ENCODE data around the gene PCLO.

The PCLO gene

DNA sequence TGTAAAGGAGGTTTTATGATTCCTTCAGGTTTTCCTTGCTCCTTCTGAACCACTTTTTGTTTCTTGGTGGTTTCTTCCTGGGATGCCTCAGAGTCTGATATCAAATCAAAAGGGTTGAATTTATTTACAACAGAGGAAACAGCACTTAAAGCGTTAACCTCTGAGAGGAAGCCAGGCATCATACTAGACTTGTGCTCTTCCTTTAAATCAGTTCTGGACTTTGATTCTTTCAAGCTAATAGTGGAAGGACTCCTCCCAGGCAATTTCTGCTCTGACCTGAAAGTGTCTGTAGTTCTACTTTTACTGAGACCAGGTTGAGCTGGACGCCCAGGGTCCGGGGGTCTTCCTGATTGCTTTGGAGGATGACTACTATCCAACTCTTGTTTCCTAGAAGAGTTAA, 6.7 kb downstream of the PCLO start:
- Mint-ChIP-seq H3K27me3 (peaks cover 3% of the 10 kb centered on the region), H3K4me3 (no peak overlapping the region), H3K9me3 (ENCODE audit: low read depth) (no peaks in the 10 kb centered on the region), H3K4me1 (ENCODE audit: low read depth) (no peaks in the 10 kb centered on the region), H3K27ac (no peak overlapping the region), H3K36me3 (no peaks in the 10 kb centered on the region)

DNA sequence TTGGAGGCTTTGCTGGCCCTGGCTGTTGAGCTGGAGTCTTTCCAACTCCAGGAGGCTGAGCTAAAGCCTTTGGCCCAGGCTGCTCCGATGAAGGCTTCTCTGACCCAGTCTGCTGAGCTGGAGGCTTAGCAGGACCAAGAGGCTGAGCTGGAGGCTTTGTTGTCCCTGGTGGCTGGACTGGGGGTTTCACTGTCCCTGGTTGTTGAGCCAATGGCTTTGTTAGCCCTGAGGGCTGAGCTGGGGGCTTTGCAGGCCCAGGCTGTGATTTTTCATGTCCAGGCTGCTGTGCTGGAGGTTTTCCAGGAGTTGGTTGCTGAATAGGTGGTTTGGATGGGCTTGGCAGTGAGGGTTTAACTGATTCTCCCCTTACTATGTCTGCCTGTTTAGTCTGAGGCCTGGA, 7.3 kb downstream of the PCLO start:
- H3K9me3 Mint-ChIP-seq (ENCODE audit: low read depth), result no peaks in the 10 kb centered on the region
- no peak overlapping the region for H3K27ac Mint-ChIP-seq
- H3K4me3 Mint-ChIP-seq, result no peak overlapping the region
- no peaks in the 10 kb centered on the region for H3K4me1 Mint-ChIP-seq (ENCODE audit: low read depth)
- no peaks in the 10 kb centered on the region for H3K36me3 Mint-ChIP-seq
- H3K27me3 Mint-ChIP-seq, result peaks cover 3% of the 10 kb centered on the region

GRCh38 chr7:83153419-83153818, 9.3 kb downstream of the PCLO start:
- Mint-ChIP-seq H3K36me3 (no peaks in the 10 kb centered on the region), H3K27me3 (no peaks in the 10 kb centered on the region), H3K9me3 (ENCODE audit: low read depth) (no peaks in the 10 kb centered on the region), H3K4me1 (ENCODE audit: low read depth) (no peaks in the 10 kb centered on the region), H3K27ac (no peak overlapping the region), H3K4me3 (no peak overlapping the region)

- Mint-ChIP-seq H3K36me3 (no peaks in the 10 kb centered on the region), H3K27ac (no peak overlapping the region), H3K4me3 (no peak overlapping the region), H3K9me3 (ENCODE audit: low read depth) (peaks cover 3% of the 10 kb centered on the region), H3K27me3 (no peaks in the 10 kb centered on the region), H3K4me1 (ENCODE audit: low read depth) (no peaks in the 10 kb centered on the region)
Observed at GRCh38 chr7:83150310-83150709, 12.4 kb downstream of the PCLO start.

GRCh38 chr7:83149466-83149865, 13.2 kb downstream of the PCLO start:
- no peaks in the 10 kb centered on the region for H3K36me3 Mint-ChIP-seq
- no peaks in the 10 kb centered on the region for H3K27me3 Mint-ChIP-seq
- H3K9me3 Mint-ChIP-seq (ENCODE audit: low read depth), result peaks cover 3% of the 10 kb centered on the region
- no peak overlapping the region for H3K4me3 Mint-ChIP-seq
- no peak overlapping the region for H3K27ac Mint-ChIP-seq
- H3K4me1 Mint-ChIP-seq (ENCODE audit: low read depth), result no peaks in the 10 kb centered on the region

GRCh38 chr7:83148776-83149175, 13.9 kb downstream of the PCLO start:
- Mint-ChIP-seq H3K4me3 (no peak overlapping the region), H3K36me3 (no peaks in the 10 kb centered on the region), H3K9me3 (ENCODE audit: low read depth) (peaks cover 3% of the 10 kb centered on the region), H3K27ac (no peak overlapping the region), H3K4me1 (ENCODE audit: low read depth) (no peaks in the 10 kb centered on the region), H3K27me3 (no peaks in the 10 kb centered on the region)

GRCh38 chr7:83143107-83143506, 19.6 kb downstream of the PCLO start:
- Mint-ChIP-seq H3K9me3 (ENCODE audit: low read depth) (peaks cover 3% of the 10 kb centered on the region), H3K27me3 (no peaks in the 10 kb centered on the region), H3K4me3 (no peak overlapping the region), H3K36me3 (no peaks in the 10 kb centered on the region), H3K27ac (no peak overlapping the region), H3K4me1 (ENCODE audit: low read depth) (no peaks in the 10 kb centered on the region)

DNA sequence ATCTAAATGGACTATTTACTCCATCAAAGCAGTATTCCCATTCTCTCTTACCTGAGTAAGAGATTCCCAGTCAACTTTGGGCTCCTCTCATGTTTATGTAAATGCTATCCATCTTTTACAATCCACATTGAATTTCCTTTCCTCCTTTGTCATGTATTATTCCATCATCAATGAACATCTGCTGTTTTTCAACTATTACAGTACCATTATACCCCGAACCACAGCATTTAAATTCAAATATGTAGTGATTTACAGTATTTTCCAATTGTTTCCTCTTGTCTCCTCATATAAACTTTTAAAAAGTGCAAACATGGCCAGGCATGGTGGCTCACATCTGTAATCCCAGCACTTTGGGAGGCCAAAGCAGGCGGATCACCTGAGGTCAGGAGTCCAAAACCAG, 20.3 kb downstream of the PCLO start:
- H3K27ac Mint-ChIP-seq, result no peak overlapping the region
- no peaks in the 10 kb centered on the region for H3K36me3 Mint-ChIP-seq
- peaks cover 3% of the 10 kb centered on the region for H3K9me3 Mint-ChIP-seq (ENCODE audit: low read depth)
- no peaks in the 10 kb centered on the region for H3K27me3 Mint-ChIP-seq
- H3K4me1 Mint-ChIP-seq (ENCODE audit: low read depth), result no peaks in the 10 kb centered on the region
- no peak overlapping the region for H3K4me3 Mint-ChIP-seq

DNA sequence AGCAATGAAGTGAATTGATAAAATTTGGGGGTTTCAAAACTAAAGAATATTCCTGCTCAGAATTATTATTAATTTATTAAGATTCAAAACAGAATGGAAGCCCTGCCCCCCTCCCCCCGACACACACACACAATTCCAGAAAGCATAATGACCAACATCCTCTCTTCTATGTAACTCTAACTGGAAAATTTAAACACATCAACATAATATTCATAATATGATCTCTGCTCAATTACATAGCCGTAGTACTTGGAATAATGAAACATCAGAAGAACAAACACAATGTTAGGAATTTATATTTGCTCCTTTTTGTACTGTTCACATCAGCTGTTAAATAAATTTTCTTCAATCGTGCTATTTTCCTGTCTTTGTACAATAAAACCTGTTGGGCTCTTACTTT, 20.8 kb downstream of the PCLO start:
- H3K4me3 Mint-ChIP-seq, result no peak overlapping the region

GRCh38 chr7:83130623-83131545, 31.8 kb downstream of the PCLO start:
- H3K27ac Mint-ChIP-seq, result no peak overlapping the region
- H3K4me1 Mint-ChIP-seq (ENCODE audit: low read depth), result no peaks in the 10 kb centered on the region
- no peaks in the 10 kb centered on the region for H3K36me3 Mint-ChIP-seq
- no peaks in the 10 kb centered on the region for H3K27me3 Mint-ChIP-seq
- no peak overlapping the region for H3K4me3 Mint-ChIP-seq
- H3K9me3 Mint-ChIP-seq (ENCODE audit: low read depth), result no peaks in the 10 kb centered on the region

More for the DNA sequence above, 20.8 kb downstream of the PCLO start:
- no peaks in the 10 kb centered on the region for H3K4me1 Mint-ChIP-seq (ENCODE audit: low read depth)
- no peak overlapping the region for H3K27ac Mint-ChIP-seq
- no peaks in the 10 kb centered on the region for H3K36me3 Mint-ChIP-seq
- H3K9me3 Mint-ChIP-seq (ENCODE audit: low read depth), result peaks cover 3% of the 10 kb centered on the region
- no peaks in the 10 kb centered on the region for H3K27me3 Mint-ChIP-seq

DNA sequence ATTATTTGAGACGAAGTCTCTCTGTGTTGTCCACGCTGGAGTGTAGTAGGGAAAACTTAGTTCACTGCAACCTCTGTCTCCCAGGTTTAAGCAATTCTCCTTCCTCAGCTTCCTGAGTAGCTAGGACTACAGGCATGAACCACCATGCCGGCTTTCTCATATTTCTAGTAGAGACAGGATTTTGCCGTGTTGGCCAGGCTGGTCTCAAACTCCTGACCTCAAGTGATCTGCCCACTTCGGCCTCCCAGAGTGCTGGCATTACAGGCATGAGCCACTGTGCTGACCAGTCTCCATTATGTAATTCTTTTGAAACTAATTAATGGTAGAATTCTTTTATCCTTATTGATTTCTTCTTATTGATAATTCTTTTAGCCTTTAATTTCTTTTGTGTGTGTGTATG, 32.5 kb downstream of the PCLO start:
- no peak overlapping the region for H3K4me3 Mint-ChIP-seq
- no peaks in the 10 kb centered on the region for H3K36me3 Mint-ChIP-seq
- no peaks in the 10 kb centered on the region for H3K4me1 Mint-ChIP-seq (ENCODE audit: low read depth)
- no peaks in the 10 kb centered on the region for H3K27me3 Mint-ChIP-seq
- H3K9me3 Mint-ChIP-seq (ENCODE audit: low read depth), result no peaks in the 10 kb centered on the region
- no peak overlapping the region for H3K27ac Mint-ChIP-seq

GRCh38 chr7:83119494-83119893, 43.2 kb downstream of the PCLO start:
- no peaks in the 10 kb centered on the region for H3K4me1 Mint-ChIP-seq (ENCODE audit: low read depth)
- H3K27ac Mint-ChIP-seq, result no peak overlapping the region

DNA sequence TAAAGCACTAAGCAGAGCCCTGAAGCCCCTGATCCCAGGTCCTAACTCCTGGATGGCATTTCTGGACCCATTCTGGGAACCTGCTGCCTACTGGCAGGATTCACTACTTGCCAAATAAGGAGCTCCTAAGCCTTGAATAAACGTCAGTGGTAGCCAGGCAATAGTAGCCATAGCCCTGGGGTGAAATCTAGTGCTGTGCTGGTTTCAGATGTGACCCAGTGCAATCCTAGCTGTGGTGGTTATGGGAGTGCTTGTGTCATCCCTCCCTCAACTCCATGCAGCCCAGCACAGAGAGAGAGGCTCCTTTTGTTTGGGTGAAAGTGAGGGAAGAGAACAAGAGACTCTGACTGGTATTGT, 43.7 kb downstream of the PCLO start:
- no peak overlapping the region for H3K27ac Mint-ChIP-seq
- no peak overlapping the region for H3K4me3 Mint-ChIP-seq
- H3K9me3 Mint-ChIP-seq (ENCODE audit: low read depth), result peaks cover 13% of the 10 kb centered on the region

More at GRCh38 chr7:83119494-83119893, 43.2 kb downstream of the PCLO start:
- no peaks in the 10 kb centered on the region for H3K27me3 Mint-ChIP-seq
- peaks cover 13% of the 10 kb centered on the region for H3K9me3 Mint-ChIP-seq (ENCODE audit: low read depth)
- no peaks in the 10 kb centered on the region for H3K36me3 Mint-ChIP-seq
- H3K4me3 Mint-ChIP-seq, result no peak overlapping the region

DNA sequence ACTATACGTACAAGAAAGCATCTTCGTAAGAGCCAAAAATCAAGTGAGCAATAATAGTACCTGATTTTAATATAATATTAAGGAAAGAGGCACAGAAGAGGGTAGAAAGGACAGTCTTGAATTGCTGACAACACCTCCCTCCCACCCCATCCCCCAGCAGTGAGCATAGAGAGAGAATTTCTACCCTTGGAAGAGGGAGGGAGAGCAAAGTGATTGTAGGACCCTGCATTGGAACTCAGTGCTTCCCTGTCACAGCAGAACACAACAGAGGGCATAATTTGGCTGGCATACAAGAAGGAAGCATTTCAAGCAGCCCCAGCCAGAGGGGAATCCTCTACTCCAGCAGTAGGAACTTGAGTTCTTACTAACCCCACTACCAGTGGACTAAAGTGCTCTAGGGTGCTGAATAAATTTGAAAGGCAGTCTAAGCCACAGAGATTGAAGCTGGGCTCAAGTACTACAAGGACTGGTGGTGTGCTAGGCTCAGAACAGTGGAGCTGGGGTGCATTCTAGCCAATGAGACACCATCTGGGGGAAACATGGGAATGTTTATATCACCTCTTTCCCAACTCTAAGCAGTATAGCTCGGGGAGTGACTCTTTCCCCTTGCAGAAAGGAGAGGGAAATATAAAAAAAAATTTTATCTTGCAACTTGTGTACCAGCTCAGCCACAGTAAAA, 44.2 kb downstream of the PCLO start:
- Mint-ChIP-seq H3K27ac (no peak overlapping the region), H3K27me3 (no peaks in the 10 kb centered on the region)

More for the DNA sequence above, 43.7 kb downstream of the PCLO start:
- H3K36me3 Mint-ChIP-seq, result no peaks in the 10 kb centered on the region
- H3K27me3 Mint-ChIP-seq, result no peaks in the 10 kb centered on the region
- no peaks in the 10 kb centered on the region for H3K4me1 Mint-ChIP-seq (ENCODE audit: low read depth)

GRCh38 chr7:83117466-83117865, 45.2 kb downstream of the PCLO start:
- Mint-ChIP-seq H3K4me3 (no peak overlapping the region), H3K27ac (no peak overlapping the region), H3K36me3 (no peaks in the 10 kb centered on the region), H3K4me1 (ENCODE audit: low read depth) (no peaks in the 10 kb centered on the region), H3K27me3 (no peaks in the 10 kb centered on the region), H3K9me3 (ENCODE audit: low read depth) (peaks cover 13% of the 10 kb centered on the region)

More for the DNA sequence above, 44.2 kb downstream of the PCLO start:
- Mint-ChIP-seq H3K4me3 (no peak overlapping the region), H3K36me3 (no peaks in the 10 kb centered on the region), H3K9me3 (ENCODE audit: low read depth) (peaks cover 13% of the 10 kb centered on the region), H3K4me1 (ENCODE audit: low read depth) (no peaks in the 10 kb centered on the region)

All from activated naive CD8-positive, alpha-beta T cell (primary cell).